Measurements from ENCODE around the gene SPOCK1.

SPOCK1 gene

DNA sequence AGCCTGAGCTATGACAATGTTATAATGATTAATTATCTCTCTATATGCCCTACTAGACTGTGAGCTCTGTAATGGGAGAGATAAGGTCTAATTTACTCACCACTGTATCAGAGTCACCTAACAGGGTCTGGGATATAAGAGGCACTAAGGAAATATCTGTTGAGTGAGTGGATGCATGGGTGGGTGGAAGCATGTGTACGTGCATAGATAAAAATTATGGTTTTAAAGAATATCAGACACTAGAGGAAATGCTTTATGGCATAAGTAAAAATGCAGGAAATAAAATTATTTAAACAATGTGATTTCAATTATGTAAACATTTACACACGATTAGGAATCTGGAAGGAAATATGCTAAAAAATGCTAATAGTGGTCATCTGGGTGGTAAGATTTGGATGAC lies 137.8 kb downstream of the SPOCK1 start:
- DNase-seq (ENCODE audit: low read depth, low spot score) = no peak

DNA sequence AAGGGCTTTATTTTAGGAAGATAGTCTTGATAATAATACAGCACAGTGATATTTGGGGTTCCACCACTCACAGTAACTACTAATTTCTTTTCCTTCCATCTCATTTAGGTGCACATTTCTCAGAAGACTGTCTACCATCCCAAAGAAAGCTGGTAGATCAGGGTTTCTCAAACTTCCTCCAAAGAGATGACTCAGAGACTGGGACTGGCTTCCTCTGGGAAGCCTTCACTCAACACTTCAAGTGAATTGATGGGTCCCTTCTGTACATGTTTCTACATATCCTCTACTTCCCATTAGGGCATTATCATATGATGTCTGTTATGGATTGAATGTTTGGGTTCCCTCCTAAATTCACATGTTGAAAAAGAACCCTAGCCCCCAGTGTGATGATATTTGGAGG lies 138.5 kb downstream of the SPOCK1 start:
- DNase-seq (ENCODE audit: low read depth, low spot score) = no peak

DNA sequence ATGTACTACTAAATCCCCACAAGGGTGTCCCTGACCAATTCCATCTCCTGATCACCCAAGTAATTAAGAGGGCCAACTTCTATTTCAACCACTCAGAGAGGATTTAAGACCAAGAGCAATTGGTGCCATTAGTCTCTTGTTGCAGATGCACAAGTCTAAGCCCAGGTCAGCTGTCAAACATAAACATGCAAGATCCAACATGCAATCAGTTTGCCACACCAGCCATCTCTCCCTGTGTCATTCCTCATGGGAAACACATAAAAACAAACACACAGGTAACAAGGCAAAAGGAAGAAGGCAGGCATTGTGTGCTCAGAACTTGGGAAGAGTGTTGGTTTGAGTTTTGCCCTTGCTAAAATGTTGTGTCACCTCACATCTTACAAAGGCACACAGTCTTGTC lies 139.2 kb downstream of the SPOCK1 start:
- no peak for DNase-seq (ENCODE audit: low read depth, low spot score)

DNA sequence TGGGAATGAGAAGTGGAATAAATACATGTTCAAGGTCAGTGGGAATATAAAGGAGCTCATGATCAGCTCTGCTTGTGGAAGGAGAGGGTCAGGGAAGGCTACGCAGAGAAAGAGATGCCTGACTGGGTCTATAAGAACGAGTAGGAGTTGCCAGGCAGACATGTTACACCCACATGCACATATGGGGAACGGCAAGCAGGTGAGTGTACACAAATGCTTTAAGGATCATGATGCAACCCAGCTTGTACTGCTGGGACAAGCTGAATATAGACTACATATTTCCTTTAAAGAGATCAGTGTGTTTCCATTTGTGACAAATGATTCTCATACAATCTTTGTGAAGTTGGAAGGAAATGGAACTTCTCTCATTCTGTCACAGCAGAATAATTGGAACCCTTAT lies 141.7 kb downstream of the SPOCK1 start:
- DNase-seq (ENCODE audit: low read depth, low spot score) = no peak

DNA sequence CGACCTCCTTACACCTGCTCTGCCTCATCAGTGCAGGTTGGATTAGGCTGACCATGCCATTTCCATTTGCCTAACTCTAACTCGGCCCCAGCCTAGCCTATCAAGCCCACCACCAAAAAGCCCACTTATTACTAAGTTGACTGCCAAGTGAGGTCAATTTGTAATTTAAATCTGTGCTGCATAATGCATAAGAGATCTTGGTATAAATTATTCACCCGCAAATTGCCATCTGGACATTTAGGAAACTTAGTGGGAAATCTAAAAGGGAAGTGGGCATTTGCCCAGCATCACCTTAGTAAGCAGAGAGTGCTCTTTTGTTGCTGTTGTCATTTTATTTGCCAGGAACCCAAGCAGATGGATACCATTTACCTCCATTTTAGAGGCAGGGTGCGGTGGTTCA lies 143.0 kb downstream of the SPOCK1 start:
- no peak for DNase-seq (ENCODE audit: low read depth, low spot score)

DNA sequence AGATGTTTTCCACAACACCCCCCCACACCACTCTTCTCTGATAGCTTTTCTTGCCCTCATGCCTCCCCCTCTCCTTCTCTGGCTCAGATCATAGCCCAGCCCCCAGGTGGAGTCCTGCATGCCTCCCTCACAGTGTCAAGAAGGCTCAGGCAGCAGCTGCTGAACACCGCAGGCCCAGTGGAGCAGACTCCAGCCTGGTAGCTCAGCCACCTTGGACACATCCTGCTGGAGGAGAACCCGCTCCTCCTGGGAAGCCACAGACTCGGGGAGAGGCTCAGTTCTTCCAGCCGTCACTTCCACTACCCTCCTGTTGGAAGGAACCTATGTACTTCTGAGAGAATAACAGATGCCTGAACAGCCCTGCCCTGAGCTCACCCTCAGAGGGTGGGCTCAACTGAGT lies 143.4 kb downstream of the SPOCK1 start:
- DNase-seq (ENCODE audit: low read depth, low spot score) = no peak

DNA sequence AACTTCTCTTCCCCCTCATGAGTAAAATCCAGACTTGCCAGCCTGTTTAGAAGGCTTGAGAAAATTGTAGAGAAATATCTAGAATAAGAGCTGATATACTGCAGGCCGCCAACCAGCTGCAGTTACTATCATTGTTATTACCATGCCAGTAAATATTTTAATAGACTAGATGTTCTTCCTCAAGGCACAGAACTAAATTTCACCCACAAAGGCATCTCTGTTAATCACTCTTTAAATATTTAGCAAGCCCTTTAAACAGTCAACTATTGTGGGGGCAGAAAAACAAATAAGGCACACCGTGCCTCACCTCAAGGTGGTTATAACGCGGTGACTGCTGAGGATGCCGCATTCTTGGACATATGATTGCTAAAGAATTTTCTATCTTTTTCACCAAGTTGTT lies 147.0 kb downstream of the SPOCK1 start:
- DNase-seq (ENCODE audit: low read depth, low spot score) = no peak

DNA sequence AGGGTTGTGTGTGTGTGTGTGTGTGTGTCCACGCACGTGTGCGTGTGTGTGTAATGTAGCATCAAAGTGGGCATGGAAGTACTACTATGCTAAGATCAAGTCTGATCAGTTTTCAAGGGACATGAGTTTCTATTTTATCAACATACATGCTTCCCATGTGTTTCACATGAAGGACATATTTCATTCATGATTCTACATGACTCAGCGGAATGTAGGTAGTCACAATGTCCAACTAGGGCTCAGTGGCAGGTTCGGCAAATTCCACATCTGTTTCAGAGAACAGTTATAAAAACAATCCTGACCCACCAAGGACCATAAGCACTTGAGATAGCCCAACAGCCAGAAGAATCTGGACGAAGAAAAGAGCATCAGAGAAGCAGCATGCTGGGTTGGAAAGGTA lies 148.3 kb downstream of the SPOCK1 start:
- no peak for DNase-seq (ENCODE audit: low read depth, low spot score)

DNA sequence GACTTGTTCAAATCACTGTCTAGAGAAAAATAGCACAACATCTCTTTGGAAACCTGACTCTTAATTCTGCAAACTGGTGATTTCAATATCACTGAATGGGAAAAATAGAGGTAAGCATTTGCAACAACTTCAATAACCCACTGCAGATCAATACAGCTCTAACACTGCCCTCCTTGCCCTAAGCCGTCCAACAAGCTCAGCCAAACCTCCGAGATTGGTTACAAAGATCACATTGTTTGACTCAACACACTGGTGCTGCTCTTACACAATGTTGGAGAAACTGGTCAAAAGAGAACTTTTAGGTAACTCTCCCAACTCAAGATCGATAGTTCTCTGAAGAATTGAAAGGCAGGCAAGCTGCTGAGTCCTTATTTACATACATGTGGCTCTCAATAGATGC lies 150.4 kb downstream of the SPOCK1 start:
- no peak for DNase-seq (ENCODE audit: low read depth, low spot score)

DNA sequence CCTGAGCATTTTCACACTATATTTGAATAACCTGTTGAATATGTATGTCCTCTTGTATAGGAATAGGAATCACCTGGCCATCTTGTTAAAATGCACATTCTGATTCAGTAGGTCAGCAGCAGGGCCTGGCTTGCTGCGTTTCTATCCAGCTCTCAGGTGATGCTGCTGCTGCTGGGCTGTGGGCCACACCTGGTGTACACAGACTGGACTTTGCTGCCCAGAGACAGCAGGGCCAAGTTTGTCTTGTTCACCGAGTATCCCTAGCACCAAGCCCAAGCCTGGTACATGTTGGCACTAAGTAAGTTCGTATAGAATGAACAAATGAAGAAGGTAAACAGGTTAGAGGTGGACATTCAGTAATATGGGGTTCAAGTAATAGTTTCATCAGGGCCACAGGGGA lies 151.3 kb downstream of the SPOCK1 start:
- DNase-seq (ENCODE audit: low read depth, low spot score) = no peak

DNA sequence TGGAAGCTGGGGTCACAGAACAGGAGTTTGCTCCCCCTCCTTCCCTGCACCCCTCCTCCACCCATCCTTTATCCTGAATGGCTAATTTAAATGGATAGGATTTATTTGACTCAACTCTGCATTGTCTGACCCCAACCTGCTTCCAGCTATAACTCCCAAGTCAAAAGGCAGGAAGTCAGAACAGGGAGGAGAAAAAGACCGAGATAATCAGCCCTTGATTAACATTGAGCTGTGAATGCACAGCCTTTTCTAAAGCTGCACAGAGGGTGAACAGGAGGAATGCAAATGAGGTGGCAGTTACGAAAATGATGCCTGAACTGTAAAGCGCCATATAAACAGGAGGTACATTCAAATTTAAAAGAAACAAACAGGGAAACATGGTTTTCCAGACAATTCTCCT lies 152.8 kb downstream of the SPOCK1 start:
- no peak for DNase-seq (ENCODE audit: low read depth, low spot score)

DNA sequence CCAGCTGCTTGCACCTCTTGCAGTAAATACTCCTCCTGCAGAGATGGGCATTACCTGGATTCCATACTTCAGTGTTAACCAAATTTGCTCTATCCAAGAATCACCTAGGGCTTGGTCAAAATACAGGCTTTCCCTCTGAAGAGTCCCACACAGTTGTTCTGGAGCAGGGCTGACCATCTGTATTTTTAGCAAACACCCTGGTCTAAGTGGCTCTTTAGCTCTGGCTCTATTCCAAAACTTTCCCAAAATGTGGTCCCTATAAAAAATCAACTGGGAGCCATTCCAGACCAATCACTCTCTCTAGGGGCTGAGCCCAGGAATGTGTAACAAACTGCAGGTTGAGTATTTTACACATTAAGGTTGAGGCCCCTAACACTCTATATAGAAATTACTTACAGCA lies 153.7 kb downstream of the SPOCK1 start:
- no peak for DNase-seq (ENCODE audit: low read depth, low spot score)

DNA sequence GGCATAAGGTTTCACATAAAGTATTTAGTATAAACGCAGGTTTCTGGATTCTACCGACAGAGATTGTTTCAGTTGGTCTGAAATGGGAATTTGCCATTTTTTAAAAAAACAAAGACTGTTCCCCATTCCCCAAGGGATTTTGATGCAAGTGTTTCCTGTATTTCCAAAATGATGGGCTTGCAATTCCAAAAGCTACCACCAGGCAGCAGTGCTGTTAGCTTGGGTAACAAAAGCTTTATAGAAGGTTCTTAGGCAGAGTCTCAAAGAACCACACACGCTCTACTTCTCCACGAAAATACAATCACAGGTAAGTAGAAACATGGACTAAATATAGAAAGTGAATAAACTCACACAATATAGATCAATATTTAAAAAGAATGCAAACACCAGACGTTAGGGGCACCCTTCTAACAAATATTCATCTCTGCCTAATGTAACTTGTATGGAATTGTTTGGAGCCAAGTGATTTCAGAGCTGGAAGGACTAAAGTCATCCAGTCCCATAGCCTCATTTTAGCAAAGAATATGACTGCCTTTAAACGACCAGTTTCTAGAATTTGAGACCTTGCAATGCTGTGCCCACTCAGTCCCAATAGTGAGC lies 154.3 kb downstream of the SPOCK1 start:
- peak; percentile 57 for DNase-seq (ENCODE audit: low read depth, low spot score)

DNA sequence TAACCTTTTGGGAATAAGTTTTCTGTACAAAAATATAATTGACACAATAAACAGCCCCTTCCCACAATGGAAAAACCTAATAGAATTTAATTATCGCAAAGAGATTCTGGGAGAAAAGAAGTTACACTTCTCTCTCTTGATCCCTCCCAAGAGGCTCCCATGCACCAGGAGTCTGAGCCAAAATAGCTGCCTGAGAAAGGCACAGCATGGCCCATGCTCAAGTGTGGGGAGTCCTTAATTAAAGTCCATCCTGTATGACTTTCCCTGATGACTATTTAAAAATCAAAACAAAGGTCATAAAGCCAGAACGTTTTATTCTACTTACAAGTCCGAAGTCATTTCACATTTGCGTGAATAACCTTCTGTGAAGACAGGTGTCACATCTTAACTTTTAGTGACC lies 155.1 kb downstream of the SPOCK1 start:
- DNase-seq (ENCODE audit: low read depth, low spot score) = no peak

DNA sequence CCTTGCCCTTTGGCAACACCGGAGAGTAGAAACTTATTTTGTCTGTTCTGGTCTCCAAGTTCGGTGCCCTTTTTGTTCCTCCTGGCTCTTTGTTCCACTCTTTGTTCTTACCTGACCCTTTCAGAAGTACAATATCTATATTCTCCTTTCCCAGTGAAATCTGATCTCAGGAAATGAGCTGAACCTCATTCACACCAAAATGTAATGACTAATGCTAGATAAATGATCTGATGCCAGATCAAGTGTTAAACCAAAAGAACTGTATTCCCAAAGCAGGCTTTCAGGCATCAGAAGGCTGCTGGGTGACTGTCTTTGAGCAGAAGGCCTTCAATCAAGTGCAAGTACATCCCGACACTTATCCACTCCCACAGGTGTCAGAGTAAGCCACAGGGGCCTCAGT lies 156.4 kb downstream of the SPOCK1 start:
- no peak for DNase-seq (ENCODE audit: low read depth, low spot score)

DNA sequence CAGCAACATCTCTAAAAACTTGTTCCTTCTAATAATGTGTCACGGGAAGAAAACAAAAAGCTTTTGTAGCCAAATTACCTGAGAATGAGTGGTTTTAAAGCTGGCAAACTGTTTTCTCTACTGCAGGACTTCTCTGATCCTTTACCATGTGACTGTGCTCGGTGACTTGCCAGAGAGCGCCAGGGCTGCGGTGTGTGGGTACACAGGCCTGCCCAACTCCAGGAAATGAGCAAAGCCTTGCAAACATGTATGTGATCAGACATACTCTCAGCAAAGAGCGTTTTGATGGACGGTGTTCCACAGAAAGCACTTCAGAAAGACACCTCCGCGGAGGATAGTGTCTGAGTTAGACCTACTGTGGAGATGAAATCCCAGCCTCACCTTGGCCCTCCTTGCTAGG lies 157.3 kb downstream of the SPOCK1 start:
- DNase-seq (ENCODE audit: low read depth, low spot score) = no peak

DNA sequence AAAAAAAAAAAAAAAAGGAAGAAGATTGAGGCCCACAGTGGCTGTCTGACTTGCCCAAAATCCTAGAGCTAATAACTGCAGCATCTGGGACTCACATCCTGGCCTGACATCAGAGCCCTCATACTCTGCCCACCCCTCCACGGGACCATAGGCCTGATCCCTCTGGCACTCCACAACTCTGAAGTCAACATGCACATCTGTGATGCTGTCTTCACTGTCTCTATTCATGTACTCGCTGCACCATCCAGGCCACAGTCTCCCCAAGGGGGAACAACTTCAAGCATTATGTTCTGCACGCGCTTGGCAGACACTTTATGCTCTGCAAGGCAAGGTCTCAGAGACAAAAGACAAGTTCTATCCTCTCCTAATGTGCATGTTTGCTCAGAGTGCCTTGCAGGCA lies 158.2 kb downstream of the SPOCK1 start:
- no peak for DNase-seq (ENCODE audit: low read depth, low spot score)

DNA sequence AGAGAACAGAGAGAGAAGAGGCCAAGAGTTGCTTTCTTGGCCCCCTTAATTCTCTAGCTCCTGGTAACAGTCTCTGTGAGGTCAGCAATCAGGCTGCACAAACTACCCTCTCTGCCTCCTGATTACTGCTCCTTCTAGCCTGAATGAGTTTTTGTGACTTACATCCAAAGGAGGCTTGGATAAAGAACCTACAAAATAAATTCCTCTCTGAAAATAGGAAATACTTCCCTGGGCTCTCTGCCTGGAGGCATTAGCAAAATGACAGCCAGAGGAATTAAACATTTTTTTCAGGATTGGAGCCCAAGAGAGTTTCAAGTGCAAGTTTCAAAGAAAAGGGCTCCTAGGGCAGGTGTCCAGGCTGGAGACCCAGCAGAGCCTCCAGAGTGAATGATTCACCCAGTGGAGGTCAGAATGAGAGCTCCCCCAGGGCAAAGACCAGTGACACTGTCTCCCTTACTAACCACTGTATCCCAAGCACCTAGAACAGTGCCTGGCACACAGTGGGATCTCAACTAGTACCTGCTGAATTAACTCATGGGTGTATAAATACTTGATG lies 162.5 kb downstream of the SPOCK1 start:
- no peak for DNase-seq (ENCODE audit: low read depth, low spot score)

DNA sequence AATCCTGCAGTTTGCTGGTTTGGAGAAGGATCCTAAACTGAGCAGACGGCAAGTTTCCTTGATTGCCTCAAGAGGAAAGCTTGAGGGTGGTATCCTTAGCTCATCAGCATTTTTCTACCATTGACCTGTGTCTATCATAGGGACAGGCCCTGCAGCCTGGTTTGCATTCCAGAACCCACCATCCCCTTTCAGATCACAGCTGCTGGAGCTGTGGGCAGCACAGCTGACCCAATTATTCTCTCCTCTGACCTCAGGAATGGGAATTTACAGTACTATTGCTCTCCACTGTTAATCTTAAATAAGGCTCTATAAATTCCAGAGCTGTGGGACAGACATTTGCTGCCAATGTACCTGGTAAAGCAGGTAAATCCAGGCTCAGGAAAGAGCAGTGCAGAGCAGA lies 163.0 kb downstream of the SPOCK1 start:
- peak; percentile 32 for DNase-seq (ENCODE audit: low read depth, low spot score)

DNA sequence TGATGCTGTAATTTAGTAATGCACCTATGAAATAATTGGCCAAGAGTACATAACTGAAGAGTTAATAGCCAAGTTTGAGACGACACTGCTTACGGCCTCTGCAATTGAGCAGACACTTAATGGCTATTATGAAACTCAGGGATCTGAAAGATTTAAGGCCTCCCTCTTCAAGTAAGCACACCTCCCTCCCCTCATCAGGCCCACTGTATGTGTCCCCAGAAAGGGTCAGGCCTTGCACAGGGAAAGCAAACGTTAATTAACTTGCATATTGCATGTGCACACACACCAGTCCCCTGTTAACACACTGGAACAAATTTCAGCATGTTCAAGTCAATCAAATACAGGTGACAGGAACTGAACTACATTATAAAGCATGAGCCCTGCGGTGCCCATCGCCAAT lies 163.6 kb downstream of the SPOCK1 start:
- DNase-seq (ENCODE audit: low read depth, low spot score) = no peak

DNA sequence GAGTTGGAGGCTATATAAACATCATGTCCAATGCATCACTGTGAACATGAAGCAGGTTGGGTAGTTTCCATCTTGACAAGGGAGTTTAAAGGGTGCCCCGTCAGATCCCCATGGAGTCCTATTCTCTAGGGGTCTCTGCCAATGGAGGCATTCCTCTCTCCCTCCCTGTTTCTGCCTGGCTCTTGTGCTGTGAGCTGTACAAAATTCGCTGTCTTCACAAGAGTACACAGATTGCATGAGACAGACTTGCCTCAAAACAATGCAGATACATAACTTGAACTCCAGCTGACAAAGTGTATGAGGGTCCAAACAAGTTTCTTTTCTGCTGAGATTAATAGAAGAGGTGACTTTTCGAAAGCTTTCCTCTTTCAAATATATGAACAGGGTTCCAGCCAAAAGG lies 165.2 kb downstream of the SPOCK1 start:
- DNase-seq (ENCODE audit: low read depth, low spot score) = no peak

DNA sequence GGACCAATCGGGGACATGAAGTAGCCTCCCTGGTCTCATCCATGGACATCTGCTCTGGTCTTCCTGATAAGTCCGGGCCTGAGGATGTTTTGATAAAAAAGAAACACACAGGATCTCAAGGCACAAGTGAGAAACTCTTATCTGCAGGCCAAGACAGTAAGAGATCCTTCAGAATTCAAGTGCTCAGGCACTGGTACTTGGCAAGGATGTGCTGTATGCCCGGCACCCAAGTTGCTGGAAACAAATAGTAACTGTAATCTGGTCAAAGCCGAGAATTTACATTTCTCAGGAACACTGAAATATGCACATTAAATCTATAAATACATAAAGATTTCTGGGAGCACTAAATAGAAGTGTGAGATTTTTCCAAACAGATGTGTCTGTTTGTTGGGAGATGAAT lies 165.7 kb downstream of the SPOCK1 start:
- DNase-seq (ENCODE audit: low read depth, low spot score) = no peak

DNA sequence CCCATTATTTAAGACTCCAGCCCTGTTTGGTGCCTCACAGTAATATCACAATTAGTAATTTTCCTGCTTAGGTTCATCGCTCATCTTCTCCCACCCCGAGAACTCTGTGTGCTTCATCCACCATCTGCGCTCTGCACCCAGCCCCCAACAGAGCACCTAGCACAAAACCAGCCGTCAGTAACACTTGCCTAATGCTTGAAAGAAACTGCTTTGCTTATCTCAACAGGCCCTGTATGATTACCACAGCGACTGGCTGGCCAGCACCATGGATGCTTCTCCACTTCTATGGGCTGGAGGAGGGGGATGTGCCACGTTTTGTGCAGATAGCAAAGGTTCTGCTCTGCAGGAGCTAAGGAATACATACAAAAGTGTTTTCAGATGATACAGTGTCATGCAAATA lies 166.8 kb downstream of the SPOCK1 start:
- no peak for DNase-seq (ENCODE audit: low read depth, low spot score)

DNA sequence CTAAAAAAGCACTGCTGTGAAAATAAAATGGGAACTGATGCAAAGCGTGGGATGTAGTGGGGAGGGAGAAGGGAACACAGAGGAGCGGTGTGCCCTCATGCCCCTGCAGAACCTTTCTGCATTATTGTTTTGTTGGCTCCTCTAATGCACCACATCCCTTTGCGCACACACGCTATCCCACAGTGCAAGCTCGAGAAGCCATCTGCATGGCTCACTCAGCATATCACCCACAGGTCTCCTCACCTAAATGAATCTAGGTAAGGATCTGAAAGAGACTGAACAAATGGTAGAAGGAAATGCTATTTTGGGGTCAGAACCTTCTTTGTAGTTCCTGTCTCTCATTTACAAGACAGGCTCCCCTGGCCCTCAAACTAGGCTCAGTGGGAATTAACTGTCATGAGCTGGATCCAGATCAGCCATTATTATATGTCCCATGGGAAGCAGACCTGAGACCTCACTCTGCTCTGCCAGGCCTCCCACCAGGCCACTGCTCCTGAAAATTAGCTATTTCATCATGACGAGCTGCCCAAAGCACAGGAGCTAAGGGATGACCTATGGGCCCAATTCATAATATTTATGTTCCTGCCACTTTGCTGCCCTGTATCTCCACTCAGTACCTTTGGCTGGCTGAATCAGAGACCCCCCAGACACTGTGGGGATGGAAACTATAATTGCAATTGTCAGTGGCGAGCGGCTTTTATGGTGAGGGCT lies 169.4 kb downstream of the SPOCK1 start:
- no peak for DNase-seq (ENCODE audit: low read depth, low spot score)

All from ELF-1 (cell line).